Lung (tissue), 12 donors: ENCODE data around the gene TROAP. TPM values are rescaled to one million over a fixed set of nuclear protein-coding genes. Genes with fewer than 3 reads are reported as not detected.

Source experiments
- ATAC-seq: fragments of 200-7000 bp; cut with Tn5 transposase; one replicate; pipeline ENCODE4 v1.9.1; 2020; ENCODE audit warnings: moderate number of reproducible peaks; ENCODE audit not compliant: insufficient read depth, low FRiP score
- DNase-seq, 3 donors: peaks; one replicate each; pipeline ENCODE4 v3.0.0-alpha.2; 2013 to 2017
- H3K27ac ChIP-seq, 2 donors: one replicate each; pipeline ENCODE4 v1.5.1; 2013; ENCODE audit warnings: mild to moderate bottlenecking in 2 of 2, moderate library complexity in 2 of 2, control low read depth in 1 of 2, inconsistent platforms in 1 of 2, low read depth in 1 of 2, low read length in 1 of 2
- H3K27me3 ChIP-seq, 3 donors: one replicate each; pipeline ENCODE4 v1.5.1; 2013; ENCODE audit warnings: low read length in 2 of 3; ENCODE audit not compliant: control insufficient read depth in 3 of 3, insufficient read depth in 3 of 3
- H3K36me3 ChIP-seq, 4 donors: one replicate each; pipeline ENCODE4 v1.5.1; 2013; ENCODE audit warnings: low read length in 4 of 4, mild to moderate bottlenecking in 1 of 4, moderate library complexity in 1 of 4; ENCODE audit not compliant: control insufficient read depth in 4 of 4, insufficient read depth in 4 of 4
- H3K4me1 ChIP-seq, 5 donors: one replicate each; pipeline ENCODE4 v1.5.1; 2013; ENCODE audit warnings: low read length in 5 of 5, mild to moderate bottlenecking in 2 of 5, moderate library complexity in 1 of 5; ENCODE audit not compliant: control insufficient read depth in 5 of 5, insufficient read depth in 5 of 5
- H3K4me3 ChIP-seq: one replicate; pipeline ENCODE4 v1.5.1; 2013; ENCODE audit warnings: mild to moderate bottlenecking, control low read depth, moderate library complexity
- H3K9ac ChIP-seq, 2 donors: one replicate each; pipeline ENCODE4 v1.5.1; 2013; ENCODE audit warnings: low read length in 2 of 2, control low read depth in 1 of 2; ENCODE audit not compliant: insufficient read depth in 1 of 2
- H3K9me3 ChIP-seq, 4 donors: one replicate each; pipeline ENCODE4 v1.5.1; 2013; ENCODE audit warnings: low read length in 3 of 4, mild to moderate bottlenecking in 1 of 4, moderate library complexity in 1 of 4; ENCODE audit not compliant: control insufficient read depth in 4 of 4, insufficient read depth in 3 of 4
- WGBS, 2 donors: extraction: QIAGEN DNeasy Blood & Tissue Kit; methylation state at CpG; one replicate each; pipeline ENCODE4 v1.1.7; 2013; 5-methylcytosine and 5-hydroxymethylcytosine counted together
- polyA plus RNA-seq, 2 donors: library from polyadenylated mRNA; stranded (reverse); fragments of 200-250 nt; gene quantifications; one replicate each; pipeline ENCODE4 v1.2.1, GENCODE V29; 2013
- total RNA-seq, 2 donors: library from RNA; depleted of rRNA in 1 of 2; stranded (reverse); fragments of >200 nt in 1 of 2; gene quantifications; one replicate each; pipeline ENCODE4 v1.2.1, GENCODE V29; 2014 to 2021
- TF ChIP-seq, protein P1 (sequence below): IDR thresholded peaks from 2 replicates; pipeline ENCODE4 v1.5.1; 2012; ENCODE audit warnings: mild to moderate bottlenecking; ENCODE audit errors: control extremely low read depth, extremely low read depth
- donor health status: control.
- donor health status: control.
- donor health status: Bipolar disorder and iron deficiency.
- donor health status: healthy.
- donor health status: DM: yes; HTN: yes; CAD: no.

Gene TROAP
- total and polyA plus RNA-seq, 4 donors: 1.2 to 4.6 (median 3.2) TPM

DNA sequence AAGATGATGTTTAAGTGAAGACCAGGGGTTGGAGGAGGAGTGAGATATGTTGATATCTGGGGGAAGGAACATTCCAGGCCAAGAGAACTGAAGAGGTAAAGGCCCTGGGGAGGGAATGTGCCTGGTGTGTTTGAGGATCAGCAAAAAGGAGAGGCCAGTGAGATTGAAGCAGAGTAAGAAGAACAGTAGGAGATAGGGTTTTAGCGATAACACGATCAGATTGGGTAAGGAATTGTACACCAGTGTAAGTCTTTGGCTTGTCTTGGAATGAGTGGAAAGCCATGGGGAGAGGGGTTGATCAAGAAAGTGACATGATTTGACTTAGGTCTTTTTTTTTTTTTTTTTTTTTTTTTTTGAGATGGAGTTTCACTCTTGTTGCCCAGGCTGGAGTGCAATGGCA, 4.8 kb downstream of the TROAP start:
- H3K4me1 ChIP-seq: peaks cover 0 to 17% (median 7%) of the 10 kb centered on the region in 5 donors
- H3K9me3 ChIP-seq: no peaks in the 10 kb centered on the region
- H3K9ac ChIP-seq: no peak overlapping the region
- H3K27me3 ChIP-seq: peaks cover 0 to 3% (median under 1%) of the 10 kb centered on the region in 3 donors
- WGBS, 2 donors: 95 to 97% methylated on average over 2 of the region's 2 CpGs
- no peak overlapping the region for H3K27ac ChIP-seq
- peaks cover 0 to 7% (median 0%) of the 10 kb centered on the region in 4 donors for H3K36me3 ChIP-seq
- ATAC-seq (no peak), DNase-seq (no peak)
- TF ChIP-seq, protein P1, sequence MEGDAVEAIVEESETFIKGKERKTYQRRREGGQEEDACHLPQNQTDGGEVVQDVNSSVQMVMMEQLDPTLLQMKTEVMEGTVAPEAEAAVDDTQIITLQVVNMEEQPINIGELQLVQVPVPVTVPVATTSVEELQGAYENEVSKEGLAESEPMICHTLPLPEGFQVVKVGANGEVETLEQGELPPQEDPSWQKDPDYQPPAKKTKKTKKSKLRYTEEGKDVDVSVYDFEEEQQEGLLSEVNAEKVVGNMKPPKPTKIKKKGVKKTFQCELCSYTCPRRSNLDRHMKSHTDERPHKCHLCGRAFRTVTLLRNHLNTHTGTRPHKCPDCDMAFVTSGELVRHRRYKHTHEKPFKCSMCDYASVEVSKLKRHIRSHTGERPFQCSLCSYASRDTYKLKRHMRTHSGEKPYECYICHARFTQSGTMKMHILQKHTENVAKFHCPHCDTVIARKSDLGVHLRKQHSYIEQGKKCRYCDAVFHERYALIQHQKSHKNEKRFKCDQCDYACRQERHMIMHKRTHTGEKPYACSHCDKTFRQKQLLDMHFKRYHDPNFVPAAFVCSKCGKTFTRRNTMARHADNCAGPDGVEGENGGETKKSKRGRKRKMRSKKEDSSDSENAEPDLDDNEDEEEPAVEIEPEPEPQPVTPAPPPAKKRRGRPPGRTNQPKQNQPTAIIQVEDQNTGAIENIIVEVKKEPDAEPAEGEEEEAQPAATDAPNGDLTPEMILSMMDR: no peak
- no peak overlapping the region for H3K4me3 ChIP-seq

GRCh38 chr12:49328816-49329215, 5.8 kb downstream of the TROAP start:
- no peak for DNase-seq
- peaks cover 0 to 7% (median 0%) of the 10 kb centered on the region in 4 donors for H3K36me3 ChIP-seq

DNA sequence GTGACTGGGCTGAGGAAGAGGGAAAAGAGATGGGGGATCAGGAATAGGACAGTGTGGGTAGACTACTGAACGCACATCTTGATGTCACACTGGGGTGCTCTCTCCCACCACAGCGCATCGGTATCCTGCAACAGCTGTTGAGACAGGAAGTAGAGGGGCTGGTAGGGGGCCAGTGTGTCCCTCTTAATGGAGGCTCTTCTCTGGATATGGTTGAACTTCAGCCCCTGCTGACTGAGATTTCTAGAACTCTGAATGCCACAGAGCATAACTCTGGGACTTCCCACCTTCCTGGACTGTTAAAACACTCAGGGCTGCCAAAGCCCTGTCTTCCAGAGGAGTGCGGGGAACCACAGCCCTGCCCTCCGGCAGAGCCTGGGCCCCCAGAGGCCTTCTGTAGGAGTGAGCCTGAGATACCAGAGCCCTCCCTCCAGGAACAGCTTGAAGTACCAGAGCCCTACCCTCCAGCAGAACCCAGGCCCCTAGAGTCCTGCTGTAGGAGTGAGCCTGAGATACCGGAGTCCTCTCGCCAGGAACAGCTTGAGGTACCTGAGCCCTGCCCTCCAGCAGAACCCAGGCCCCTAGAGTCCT, 7.1 kb downstream of the TROAP start:
- WGBS, 2 donors: 97 to 99% methylated on average over 7 of the region's 7 CpGs
- no peak for DNase-seq

More at GRCh38 chr12:49328816-49329215, 5.8 kb downstream of the TROAP start:
- WGBS, 2 donors: 94 to 97% methylated on average over 12 of the region's 12 CpGs
- H3K4me3 ChIP-seq: no peak overlapping the region
- TF ChIP-seq, protein P1: no peak
- H3K9ac ChIP-seq: no peak overlapping the region
- no peaks in the 10 kb centered on the region for H3K9me3 ChIP-seq
- H3K27ac ChIP-seq: no peak overlapping the region
- H3K4me1 ChIP-seq: peaks cover 0 to 11% (median 4%) of the 10 kb centered on the region in 5 donors
- H3K27me3 ChIP-seq: peaks cover 0 to 12% (median 9%) of the 10 kb centered on the region in 3 donors
- no peak for ATAC-seq

More for the DNA sequence above, 7.1 kb downstream of the TROAP start:
- no peak for ATAC-seq
- Histone ChIP-seq H3K9me3 (no peaks in the 10 kb centered on the region), H3K27ac (no peak overlapping the region), H3K9ac (no peak overlapping the region), H3K4me1 (peaks cover 0 to 5% (median 3%) of the 10 kb centered on the region in 5 donors), H3K4me3 (no peak overlapping the region), H3K27me3 (peaks cover 3 to 25% (median 22%) of the 10 kb centered on the region in 3 donors), H3K36me3 (peaks cover 0 to 7% (median 0%) of the 10 kb centered on the region in 4 donors)
- TF ChIP-seq, protein P1: no peak
